Activated CD4-positive, alpha-beta T cell treated with anti-CD3 and anti-CD28 coated beads, Interleukin-2, Interleukin-4, amounts not matched to agents 100 ng/mL and 50 ng/mL, durations not matched to agents 16 hours and 8 hours (primary cell): Measurements from ENCODE around the gene DNAJC17.
A peak's percentile ranks its signal among the peaks of the same experiment; 100 is the strongest.

Experiments used
- DNase-seq: peaks from one replicate; pipeline ENCODE4 v3.0.0-alpha.2; 2020; ENCODE audit warnings: low spot score

Gene DNAJC17

DNA sequence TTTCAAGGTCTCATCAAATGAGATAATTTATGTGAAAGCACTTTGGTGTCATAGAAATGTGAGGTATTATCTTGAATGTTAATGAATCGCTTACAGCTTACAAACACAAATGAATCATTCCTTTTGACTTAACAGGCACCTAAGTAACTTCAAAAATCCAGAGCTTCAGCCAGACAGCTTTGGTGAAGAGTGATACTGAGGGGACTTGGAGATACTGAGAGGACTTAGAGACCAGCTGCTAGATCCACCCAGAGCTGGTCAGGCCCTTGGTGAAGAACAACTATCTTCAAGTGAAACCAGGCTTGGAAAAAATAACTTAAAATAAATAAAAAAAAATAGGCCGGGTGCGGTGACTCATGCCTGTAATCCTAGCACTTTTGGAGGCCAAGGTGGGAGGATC lies 16.6 kb downstream of the DNAJC17 start:
- no peak for DNase-seq

DNA sequence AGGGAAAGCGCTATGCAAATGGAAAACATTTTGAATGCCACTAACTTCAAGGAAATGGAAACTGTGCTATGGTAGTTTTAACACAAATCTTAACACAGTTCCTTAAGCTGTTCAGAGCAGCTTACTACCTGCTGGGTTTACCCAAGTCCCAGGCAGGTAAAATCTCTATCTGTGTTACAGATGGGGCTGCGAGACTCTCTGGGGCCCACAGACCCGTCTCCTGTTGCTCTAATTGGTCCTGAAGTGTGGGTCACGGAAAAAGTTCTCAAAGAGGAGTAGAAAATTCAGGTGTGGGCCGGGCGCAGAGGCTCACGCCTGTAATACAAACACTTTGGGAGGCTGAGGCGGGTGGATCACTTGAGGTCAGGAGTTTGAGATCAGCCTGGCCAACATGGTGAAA lies 17.3 kb downstream of the DNAJC17 start:
- DNase-seq, result no peak

DNA sequence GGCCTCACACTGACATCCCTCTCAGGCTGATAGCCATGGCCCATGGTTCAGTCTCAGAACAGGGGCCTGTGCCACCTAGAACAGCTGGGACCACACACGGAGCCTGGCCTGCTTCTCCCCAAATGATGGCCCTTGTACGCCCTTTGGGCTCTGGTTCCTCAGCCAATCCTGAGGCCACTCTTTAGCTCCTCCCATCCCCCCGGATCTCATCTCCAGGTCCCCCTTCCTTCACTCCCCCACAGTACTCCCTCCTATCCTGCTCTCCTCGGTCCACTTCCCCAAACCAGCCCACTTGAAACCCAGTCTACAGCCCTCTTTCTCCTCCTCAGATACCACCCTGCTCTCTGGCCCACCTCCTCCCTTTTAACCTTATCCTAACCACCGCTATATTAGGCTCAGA lies 18.2 kb downstream of the DNAJC17 start:
- no peak for DNase-seq

- no peak for DNase-seq
Observed at GRCh38 chr15:40787991-40788390, 19.3 kb downstream of the DNAJC17 start.

- DNase-seq, result no peak
Observed at GRCh38 chr15:40787344-40787841, 19.9 kb downstream of the DNAJC17 start.

DNA sequence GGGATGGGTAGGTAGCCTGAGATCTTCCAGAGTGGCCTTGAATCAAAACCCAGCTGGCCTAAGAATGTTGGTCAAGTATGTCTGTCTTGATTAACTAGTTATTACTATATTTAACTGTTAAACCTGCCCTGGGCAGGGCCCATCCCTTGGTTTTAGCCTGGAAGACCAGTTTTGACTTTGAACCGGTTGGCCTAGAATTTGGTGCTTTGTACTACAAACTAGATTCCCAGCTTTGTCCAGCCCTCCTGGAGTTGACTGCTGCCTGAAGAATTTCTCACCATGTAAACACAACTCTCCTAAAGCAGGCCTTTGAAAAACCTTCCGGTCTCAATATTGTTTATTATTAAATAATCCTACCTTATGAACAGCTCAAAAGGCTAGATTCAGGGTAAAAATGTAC lies 21.5 kb downstream of the DNAJC17 start:
- no peak for DNase-seq

DNA sequence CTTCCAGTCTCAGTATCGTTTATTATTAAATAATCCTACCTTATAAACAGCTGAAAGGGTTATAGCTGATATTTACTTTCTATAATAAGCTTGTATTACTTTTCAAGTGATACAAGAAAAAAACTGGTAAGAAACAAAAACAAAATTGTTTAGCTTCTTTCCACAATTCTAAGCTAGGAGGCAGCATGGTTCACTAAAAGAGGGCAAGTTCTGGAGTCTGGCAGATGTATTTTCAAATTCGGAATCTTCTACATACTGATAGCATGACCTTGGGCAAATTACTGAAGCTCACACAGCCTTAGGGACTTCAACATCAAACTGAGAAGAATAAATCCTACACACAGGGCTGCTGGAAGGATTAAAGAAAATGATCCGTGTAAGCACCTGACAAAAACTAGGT lies 22.1 kb downstream of the DNAJC17 start:
- no peak for DNase-seq

DNA sequence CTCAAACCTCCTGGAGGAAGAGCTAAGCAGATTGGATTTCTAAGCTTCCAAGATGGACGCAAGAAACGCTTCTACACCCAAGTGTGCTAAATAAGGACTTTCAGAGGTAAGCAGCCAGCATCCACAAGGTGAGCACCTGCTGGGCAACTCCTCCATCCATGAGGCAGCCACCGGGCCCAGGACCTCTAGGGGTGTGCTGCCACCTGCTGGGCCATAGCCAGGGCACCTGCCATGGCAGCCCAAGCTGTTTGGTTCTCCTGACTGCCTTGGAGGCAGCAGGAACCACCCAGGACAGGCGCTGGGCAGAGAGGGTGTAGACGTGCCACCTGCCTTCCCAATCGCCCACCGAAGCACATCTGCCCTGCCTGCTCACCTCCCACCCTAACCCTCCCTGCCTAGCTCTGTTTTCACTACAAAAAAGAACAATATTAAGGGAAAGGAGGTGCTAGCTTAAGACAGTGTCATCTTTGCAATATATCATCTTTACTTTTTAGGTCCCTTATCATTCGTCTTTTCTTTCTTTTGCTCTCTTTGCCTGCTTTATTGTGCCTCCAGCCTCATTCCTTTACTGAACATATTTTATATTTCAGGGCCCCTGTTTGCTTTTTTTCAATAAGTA lies 24.6 kb downstream of the DNAJC17 start:
- peak; percentile 76 for DNase-seq

- DNase-seq, result peak; percentile 50
Observed at GRCh38 chr15:40776537-40777141, 30.6 kb downstream of the DNAJC17 start.

DNA sequence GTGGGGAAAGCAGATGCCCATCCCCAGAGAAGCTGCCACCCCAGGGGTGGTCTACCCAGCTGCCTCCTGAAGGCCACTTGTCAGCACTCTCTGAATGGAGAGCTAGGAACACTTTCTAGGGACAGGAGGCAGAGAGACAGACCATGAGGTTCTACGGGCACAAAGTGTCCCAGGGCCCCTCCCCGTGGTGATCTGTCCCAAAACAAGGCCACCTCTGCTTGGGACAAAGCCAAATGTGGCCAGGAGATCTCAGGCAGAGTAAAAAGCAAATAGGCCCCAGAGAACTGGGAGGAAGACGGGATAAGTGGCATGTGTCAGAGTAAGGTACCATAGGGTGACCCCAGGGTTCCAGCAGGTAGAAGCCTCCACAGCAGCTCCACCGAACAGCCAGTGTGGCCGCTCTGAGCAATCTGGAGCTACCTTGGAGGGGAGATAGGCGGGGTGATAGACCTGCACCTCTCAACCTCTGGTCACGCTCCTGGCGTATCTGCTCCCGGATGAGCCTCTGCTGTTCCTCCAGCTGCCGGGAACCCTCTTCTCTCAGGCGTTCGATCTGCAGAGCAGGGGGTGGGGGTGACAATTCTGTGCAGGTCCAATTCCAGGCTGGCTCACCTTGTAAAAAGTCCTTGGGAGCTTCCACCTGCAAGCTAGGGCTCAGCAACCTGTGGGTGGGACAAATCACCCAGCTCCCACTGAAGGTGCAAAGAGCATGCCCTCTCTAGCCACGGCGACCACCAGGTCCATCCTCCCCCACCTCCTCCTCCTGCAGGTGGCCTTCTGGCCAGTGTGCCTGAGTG lies 31.3 kb downstream of the DNAJC17 start:
- no peak for DNase-seq

GRCh38 chr15:40775007-40775406 lies 32.3 kb downstream of the DNAJC17 start:
- DNase-seq, result no peak

- no peak for DNase-seq
Observed at GRCh38 chr15:40773902-40774301, 33.4 kb downstream of the DNAJC17 start.

- DNase-seq, result no peak
Observed at GRCh38 chr15:40773496-40773895, 33.8 kb downstream of the DNAJC17 start.

DNA sequence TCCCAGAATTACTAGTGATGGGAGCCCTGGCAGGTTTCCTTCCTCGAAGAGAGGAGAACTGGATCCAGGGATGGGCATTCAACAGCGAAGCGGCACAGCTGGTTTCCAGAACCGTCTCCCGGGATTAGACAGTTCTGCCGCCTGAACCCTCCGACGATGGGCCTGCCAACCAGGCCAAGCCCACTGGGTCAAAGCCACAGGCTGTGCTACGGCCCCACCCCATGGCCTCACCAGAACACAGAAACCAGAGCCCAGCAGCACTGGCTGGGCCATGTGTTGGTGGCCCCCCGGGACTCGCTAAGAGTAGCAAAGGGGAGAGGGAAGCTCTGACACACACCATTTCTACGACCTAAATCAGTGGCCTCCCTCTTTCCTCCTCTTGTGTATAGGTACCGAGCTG lies 35.3 kb downstream of the DNAJC17 start:
- DNase-seq, result no peak

DNA sequence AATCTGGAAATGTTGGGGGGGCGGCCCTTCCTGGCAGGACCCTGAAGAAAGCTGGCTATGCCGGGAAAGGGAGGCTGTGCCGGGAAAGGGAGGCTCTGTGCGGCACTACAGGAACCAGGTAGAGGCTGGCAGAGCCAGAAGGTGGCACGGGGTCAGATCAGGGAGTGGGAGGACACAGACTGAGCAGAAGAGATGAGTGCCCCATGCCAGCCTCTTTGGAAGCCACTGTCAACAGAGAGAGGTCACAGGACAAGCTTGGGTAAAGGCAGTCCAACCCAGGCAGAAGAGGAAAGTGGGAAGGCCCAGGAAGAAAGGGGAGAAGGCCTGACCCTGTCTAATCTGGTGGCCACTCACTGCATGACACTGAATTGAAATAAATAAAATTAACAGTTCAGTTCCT lies 36.0 kb downstream of the DNAJC17 start:
- no peak for DNase-seq

- DNase-seq, result no peak
Observed at GRCh38 chr15:40770147-40770721, 37.0 kb downstream of the DNAJC17 start.

DNA sequence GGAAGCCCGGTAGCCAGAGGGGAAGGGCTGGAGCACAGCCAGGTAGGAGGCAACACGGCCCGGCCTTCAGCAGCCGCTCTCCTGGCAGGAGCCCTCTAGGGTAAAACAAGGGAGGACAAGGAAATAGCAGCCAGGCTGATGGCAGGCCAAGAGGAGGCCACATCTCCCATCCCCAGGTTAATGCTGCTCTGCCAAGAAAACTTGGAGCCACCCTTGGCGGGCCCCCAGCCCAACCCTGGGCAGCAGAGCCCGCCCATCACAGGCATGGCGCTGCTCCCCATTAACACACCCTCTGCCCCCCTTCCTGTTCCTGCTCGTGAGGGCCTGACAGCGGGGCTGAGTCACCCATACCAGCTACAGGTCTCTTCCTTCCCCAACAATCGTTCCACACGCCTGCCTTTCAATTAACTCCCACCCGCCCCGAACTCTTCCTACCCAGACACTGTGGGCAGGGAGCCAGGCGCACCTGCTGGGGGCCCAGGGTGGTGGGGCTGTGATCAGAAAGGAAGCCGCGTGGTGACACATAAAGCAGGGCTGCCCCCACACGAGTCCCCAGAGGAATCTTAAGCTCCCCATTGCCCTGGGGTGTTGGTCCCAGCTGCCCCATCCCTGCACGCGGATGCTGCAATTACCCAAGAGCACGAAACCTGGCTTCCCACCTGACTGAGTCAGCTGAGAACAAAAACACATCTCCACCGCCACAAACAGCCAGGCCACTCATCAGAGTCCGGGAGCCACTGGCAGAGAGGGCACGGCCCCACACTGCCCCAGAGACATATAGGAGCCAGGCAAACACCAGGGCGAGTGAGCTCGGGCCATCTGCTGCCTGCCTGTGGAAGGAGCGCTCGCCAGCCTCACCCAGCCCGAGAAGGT lies 37.8 kb downstream of the DNAJC17 start, which contains the start of gene C15orf62:
C15orf62 (plus strand) TSS at position 707 of the 873 bp plus-strand sequence. CDS start 516 bp downstream, outside the sequence.
- DNase-seq, result no peak

- DNase-seq, result no peak
Observed at GRCh38 chr15:40768521-40769273, 38.6 kb downstream of the DNAJC17 start.

DNA sequence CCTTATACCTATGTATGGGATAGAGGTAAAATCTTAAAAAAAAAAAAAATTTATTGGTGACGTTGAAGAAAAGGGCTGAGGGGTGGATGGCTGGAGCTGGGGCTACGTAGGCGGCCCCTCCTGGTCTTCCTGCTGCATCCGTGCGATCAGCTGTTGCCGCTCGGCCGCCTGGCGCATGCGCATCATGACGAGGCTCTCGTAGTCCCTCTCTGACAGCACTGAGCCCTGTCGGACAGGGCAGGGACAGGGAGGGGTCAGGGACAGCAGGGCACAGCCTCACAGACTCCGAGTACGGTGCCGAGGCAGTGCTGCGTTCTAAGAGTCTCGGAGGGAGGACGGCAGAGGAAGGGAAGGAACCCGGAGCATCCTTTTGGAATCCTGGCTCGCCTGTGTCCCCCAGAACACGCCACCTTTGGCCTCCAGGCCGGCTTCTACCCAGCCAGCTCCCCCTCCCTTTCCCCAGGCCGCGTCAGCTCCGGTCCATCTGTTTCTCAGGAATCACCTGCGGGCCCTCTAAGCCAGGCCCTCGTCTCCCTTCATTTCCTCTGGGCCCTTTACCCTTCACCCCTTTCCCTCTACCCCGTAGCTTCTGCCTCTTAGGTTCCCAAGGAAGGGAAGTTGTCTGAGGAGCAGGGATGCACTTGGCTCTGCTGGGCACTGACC lies 39.3 kb downstream of the DNAJC17 start:
- DNase-seq, result no peak
